A549 (cell line): Measurements from ENCODE around the gene METTL14.

Source experiments
- CEBPB ChIP-seq, 2 experiments: fragments of >200 bp in 1 of 2; sonication (Bioruptor Twin) in 1 of 2; formaldehyde crosslinking in 1 of 2; IDR thresholded peaks; 2 replicates each; pipeline ENCODE4 v1.6.1; 2012 to 2016
- CHD2 ChIP-seq: fragments of 150-350 bp; IDR thresholded peaks from 2 replicates; pipeline ENCODE4 v1.6.1; 2014; ENCODE audit warnings: low read length; ENCODE audit not compliant: partially characterized antibody
- EP300 ChIP-seq, 2 experiments: fragments of >200 bp; sonication (Bioruptor Twin); formaldehyde crosslinking; IDR thresholded peaks; 2 replicates in 1 of 2; 3 replicates in 1 of 2; pipeline ENCODE4 v1.6.1; 2016 to 2017
- FOSB ChIP-seq: fragments of 250-450 bp; sonication (Bioruptor Pico); IDR thresholded peaks from 2 replicates; pipeline ENCODE4 v1.5.0; 2020; ENCODE audit warnings: mild to moderate bottlenecking, moderate library complexity
- NPAS2 ChIP-seq: fragments of 250-450 bp; sonication (Bioruptor Pico); IDR thresholded peaks from 2 replicates; pipeline ENCODE4 v1.8.0; 2022; ENCODE audit warnings: mild to moderate bottlenecking, moderate library complexity, borderline replicate concordance
- POLR2AphosphoS2 ChIP-seq: conservative IDR thresholded peaks from 2 replicates; pipeline ENCODE4 v1.6.1; 2012; ENCODE audit warnings: low read length, improper control_type of control experiment, inconsistent platforms
- RARB ChIP-seq: fragments of 250-450 bp; sonication (Bioruptor Pico); IDR thresholded peaks from 2 replicates; pipeline ENCODE4 v1.8.0; 2021; ENCODE audit warnings: mild to moderate bottlenecking, moderate library complexity
- ZNF302 ChIP-seq: fragments of 250-450 bp; sonication (Bioruptor Pico); IDR thresholded peaks from 2 replicates; pipeline ENCODE4 v1.9.0; 2021; ENCODE audit warnings: inconsistent platforms, mild to moderate bottlenecking, moderate library complexity
- TF ChIP-seq, protein P1 (sequence below): fragments of >200 bp; sonication (Bioruptor Twin); formaldehyde crosslinking; IDR thresholded peaks from 3 replicates; pipeline ENCODE4 v1.5.1; 2016
- TF ChIP-seq, protein P2 (sequence below): fragments of 200-600 bp; sonication (generic); IDR thresholded peaks from 2 replicates; pipeline ENCODE4 v1.6.1; 2016; ENCODE audit warnings: antibody characterized with exemption, mild to moderate bottlenecking, moderate library complexity
- TF ChIP-seq, protein P3 (sequence below): fragments of >200 bp; sonication (Bioruptor Twin); formaldehyde crosslinking; IDR thresholded peaks from 3 replicates; pipeline ENCODE4 v1.6.1; 2016

DNA sequence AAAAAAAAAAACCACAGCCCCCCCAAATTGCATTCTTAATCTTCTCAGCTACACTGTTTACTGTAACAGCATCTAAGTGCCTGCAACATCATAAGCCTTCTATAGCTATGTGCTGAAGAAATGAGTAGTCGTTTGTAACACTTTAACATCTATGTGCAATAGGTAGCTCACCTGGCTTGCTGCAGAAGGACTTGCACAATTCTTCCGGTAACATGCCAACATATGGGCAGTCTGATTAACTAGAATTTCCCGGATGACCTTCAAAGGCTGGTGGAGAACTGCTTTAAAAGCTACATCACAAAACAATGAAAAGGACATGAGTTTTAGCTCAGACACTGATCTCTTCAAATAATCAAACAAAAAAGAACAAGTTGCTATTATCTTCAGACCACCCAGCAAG is 52.9 kb downstream of the METTL14 start:
- TF ChIP-seq, protein P1, sequence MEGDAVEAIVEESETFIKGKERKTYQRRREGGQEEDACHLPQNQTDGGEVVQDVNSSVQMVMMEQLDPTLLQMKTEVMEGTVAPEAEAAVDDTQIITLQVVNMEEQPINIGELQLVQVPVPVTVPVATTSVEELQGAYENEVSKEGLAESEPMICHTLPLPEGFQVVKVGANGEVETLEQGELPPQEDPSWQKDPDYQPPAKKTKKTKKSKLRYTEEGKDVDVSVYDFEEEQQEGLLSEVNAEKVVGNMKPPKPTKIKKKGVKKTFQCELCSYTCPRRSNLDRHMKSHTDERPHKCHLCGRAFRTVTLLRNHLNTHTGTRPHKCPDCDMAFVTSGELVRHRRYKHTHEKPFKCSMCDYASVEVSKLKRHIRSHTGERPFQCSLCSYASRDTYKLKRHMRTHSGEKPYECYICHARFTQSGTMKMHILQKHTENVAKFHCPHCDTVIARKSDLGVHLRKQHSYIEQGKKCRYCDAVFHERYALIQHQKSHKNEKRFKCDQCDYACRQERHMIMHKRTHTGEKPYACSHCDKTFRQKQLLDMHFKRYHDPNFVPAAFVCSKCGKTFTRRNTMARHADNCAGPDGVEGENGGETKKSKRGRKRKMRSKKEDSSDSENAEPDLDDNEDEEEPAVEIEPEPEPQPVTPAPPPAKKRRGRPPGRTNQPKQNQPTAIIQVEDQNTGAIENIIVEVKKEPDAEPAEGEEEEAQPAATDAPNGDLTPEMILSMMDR, result no peak
- TF ChIP-seq POLR2AphosphoS2, result no peak
- TF ChIP-seq RARB (CRISPR knock-in tag), result no peak
- TF ChIP-seq, protein P2, sequence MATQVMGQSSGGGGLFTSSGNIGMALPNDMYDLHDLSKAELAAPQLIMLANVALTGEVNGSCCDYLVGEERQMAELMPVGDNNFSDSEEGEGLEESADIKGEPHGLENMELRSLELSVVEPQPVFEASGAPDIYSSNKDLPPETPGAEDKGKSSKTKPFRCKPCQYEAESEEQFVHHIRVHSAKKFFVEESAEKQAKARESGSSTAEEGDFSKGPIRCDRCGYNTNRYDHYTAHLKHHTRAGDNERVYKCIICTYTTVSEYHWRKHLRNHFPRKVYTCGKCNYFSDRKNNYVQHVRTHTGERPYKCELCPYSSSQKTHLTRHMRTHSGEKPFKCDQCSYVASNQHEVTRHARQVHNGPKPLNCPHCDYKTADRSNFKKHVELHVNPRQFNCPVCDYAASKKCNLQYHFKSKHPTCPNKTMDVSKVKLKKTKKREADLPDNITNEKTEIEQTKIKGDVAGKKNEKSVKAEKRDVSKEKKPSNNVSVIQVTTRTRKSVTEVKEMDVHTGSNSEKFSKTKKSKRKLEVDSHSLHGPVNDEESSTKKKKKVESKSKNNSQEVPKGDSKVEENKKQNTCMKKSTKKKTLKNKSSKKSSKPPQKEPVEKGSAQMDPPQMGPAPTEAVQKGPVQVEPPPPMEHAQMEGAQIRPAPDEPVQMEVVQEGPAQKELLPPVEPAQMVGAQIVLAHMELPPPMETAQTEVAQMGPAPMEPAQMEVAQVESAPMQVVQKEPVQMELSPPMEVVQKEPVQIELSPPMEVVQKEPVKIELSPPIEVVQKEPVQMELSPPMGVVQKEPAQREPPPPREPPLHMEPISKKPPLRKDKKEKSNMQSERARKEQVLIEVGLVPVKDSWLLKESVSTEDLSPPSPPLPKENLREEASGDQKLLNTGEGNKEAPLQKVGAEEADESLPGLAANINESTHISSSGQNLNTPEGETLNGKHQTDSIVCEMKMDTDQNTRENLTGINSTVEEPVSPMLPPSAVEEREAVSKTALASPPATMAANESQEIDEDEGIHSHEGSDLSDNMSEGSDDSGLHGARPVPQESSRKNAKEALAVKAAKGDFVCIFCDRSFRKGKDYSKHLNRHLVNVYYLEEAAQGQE, result no peak
- no peak for TF ChIP-seq NPAS2 (CRISPR knock-in tag)
- TF ChIP-seq FOSB (CRISPR knock-in tag), result no peak
- TF ChIP-seq EP300 (IDR thresholded peaks at IDR 0.05), result no peak
- TF ChIP-seq, protein P3, sequence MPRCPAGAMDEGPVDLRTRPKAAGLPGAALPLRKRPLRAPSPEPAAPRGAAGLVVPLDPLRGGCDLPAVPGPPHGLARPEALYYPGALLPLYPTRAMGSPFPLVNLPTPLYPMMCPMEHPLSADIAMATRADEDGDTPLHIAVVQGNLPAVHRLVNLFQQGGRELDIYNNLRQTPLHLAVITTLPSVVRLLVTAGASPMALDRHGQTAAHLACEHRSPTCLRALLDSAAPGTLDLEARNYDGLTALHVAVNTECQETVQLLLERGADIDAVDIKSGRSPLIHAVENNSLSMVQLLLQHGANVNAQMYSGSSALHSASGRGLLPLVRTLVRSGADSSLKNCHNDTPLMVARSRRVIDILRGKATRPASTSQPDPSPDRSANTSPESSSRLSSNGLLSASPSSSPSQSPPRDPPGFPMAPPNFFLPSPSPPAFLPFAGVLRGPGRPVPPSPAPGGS, result no peak
- no peak for TF ChIP-seq CEBPB (IDR thresholded peaks at IDR 0.05)
- no peak for TF ChIP-seq ZNF302
- no peak for TF ChIP-seq CHD2
